ENCODE results near the gene CLUH.

DNA sequence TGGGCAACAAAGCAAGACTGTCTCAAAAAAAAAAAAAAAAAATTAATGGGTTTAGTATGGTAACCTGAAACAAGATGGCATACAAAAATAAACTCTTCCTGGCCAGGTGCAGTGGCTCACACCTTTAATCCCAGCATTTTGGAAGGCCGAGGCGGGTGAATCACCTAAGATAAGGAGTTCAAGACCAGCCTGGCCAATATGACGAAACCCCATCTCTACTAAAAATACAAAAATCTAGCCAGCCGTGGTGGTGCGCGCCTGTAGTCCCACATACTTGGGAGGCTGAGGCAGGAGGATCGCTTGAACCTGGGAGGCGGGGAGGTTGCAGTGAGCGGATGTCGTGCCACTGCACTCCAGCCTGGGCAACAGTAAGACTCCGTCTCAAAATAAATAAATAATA lies 62.4 kb downstream of the CLUH start:
- no peak for TF ChIP-seq EZH2 (IDR thresholded peaks at IDR 0.05; ENCODE audit: low read length)
- TF ChIP-seq, protein P1, sequence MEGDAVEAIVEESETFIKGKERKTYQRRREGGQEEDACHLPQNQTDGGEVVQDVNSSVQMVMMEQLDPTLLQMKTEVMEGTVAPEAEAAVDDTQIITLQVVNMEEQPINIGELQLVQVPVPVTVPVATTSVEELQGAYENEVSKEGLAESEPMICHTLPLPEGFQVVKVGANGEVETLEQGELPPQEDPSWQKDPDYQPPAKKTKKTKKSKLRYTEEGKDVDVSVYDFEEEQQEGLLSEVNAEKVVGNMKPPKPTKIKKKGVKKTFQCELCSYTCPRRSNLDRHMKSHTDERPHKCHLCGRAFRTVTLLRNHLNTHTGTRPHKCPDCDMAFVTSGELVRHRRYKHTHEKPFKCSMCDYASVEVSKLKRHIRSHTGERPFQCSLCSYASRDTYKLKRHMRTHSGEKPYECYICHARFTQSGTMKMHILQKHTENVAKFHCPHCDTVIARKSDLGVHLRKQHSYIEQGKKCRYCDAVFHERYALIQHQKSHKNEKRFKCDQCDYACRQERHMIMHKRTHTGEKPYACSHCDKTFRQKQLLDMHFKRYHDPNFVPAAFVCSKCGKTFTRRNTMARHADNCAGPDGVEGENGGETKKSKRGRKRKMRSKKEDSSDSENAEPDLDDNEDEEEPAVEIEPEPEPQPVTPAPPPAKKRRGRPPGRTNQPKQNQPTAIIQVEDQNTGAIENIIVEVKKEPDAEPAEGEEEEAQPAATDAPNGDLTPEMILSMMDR (optimal IDR thresholded peaks at IDR 0.05 in 1 of 3, IDR thresholded peaks at IDR 0.05 in 1 of 3, conservative IDR thresholded peaks at IDR 0.05 in 1 of 3; ENCODE audit: extremely low read depth in 1 of 3, insufficient read depth in 2 of 3, low read length in 3 of 3), result no peak

Measured in keratinocyte (primary cell).